GM12878 (cell line): Measurements from ENCODE around the gene OTOGL. TPM values are rescaled to one million over a fixed set of nuclear protein-coding genes. Genes with fewer than 3 reads are reported as not detected.

ENCODE experiments used
- CEBPZ ChIP-seq: fragments of 150-350 bp; IDR thresholded peaks from 2 replicates; pipeline ENCODE4 v1.6.1; 2016; ENCODE audit warnings: low read depth, low read length
- CTCF ChIP-seq, 3 experiments: IDR thresholded peaks in 2 of 3; conservative IDR thresholded peaks in 1 of 3; 2 replicates each; pipeline ENCODE4 v1.5.1; 2011; ENCODE audit warnings: low read depth in 3 of 3, low read length in 3 of 3, mild to moderate bottlenecking in 3 of 3, control low read depth in 2 of 3, moderate library complexity in 2 of 3, inconsistent platforms in 1 of 3, mixed read lengths in 1 of 3; ENCODE audit not compliant: control insufficient read depth in 2 of 3, insufficient read depth in 1 of 3; ENCODE audit errors: extremely low read depth in 1 of 3
- KLF5 ChIP-seq: fragments of 450-650 bp; IDR thresholded peaks from 2 replicates; pipeline ENCODE4 v1.6.1; 2014; ENCODE audit warnings: mild to moderate bottlenecking; ENCODE audit not compliant: partially characterized antibody
- PAX5 ChIP-seq: IDR thresholded peaks from 2 replicates; pipeline ENCODE4 v1.6.1; 2011; ENCODE audit warnings: low read depth, low read length, borderline replicate concordance
- PRDM15 ChIP-seq: fragments of 450-650 bp; formaldehyde crosslinking; IDR thresholded peaks from 2 replicates; pipeline ENCODE4 v1.4.0; 2020; ENCODE audit warnings: mild to moderate bottlenecking, moderate library complexity
- RCOR1 ChIP-seq: conservative IDR thresholded peaks from 2 replicates; pipeline ENCODE4 v1.6.1; 2012; ENCODE audit warnings: low read depth, low read length, improper control_type of control experiment
- RUNX3 ChIP-seq: IDR thresholded peaks from 2 replicates; pipeline ENCODE4 v1.6.1; 2012; ENCODE audit warnings: low read length, inconsistent platforms
- SMAD5 ChIP-seq: IDR thresholded peaks from 2 replicates; pipeline ENCODE4 v1.6.1; 2016; ENCODE audit warnings: antibody characterized with exemption, low read depth
- SPI1 ChIP-seq: IDR thresholded peaks from 2 replicates; pipeline ENCODE4 v1.6.1; 2011; ENCODE audit warnings: low read depth, mild to moderate bottlenecking, low read length, moderate library complexity, borderline replicate concordance; ENCODE audit not compliant: insufficient read depth
- SREBF1 ChIP-seq: IDR thresholded peaks from 2 replicates; pipeline ENCODE4 v1.6.1; 2012; ENCODE audit warnings: mild to moderate bottlenecking, low read length
- YY1 ChIP-seq: IDR thresholded peaks from 2 replicates; pipeline ENCODE4 v1.6.1; 2011; ENCODE audit warnings: low read depth, mild to moderate bottlenecking, low read length
- polyA plus RNA-seq, 11 experiments: library from polyadenylated mRNA; depleted of rRNA in 4 of 11; unstranded in 6 of 11; stranded (reverse) in 5 of 11; fragments of >200 nt; fragmentation: Nextera tagmentation in 4 of 11; fragmentation: Illumina TruSeq in 1 of 11; extraction: Ambion mirVana in 4 of 11; extraction: Trizol in 1 of 11; gene quantifications; 1 replicate in 1 of 11; 2 replicates in 10 of 11; pipeline versions ENCODE4 v1.2.1 to v1.2.3, GENCODE V29; 2011 to 2016; ENCODE audit warnings: inconsistent platforms in 2 of 11, missing spikeins in 2 of 11, low read depth in 1 of 11
- total RNA-seq, 4 experiments: library from RNA; depleted of rRNA in 3 of 4; stranded (reverse); fragments of >200 nt in 3 of 4; fragmentation: Illumina TruSeq in 1 of 4; extraction: Trizol in 1 of 4; gene quantifications; 2 replicates each; pipeline versions ENCODE4 v1.2.1 to v1.2.3, GENCODE V29; 2013 to 2021

Gene OTOGL
- total and polyA plus RNA-seq, 10 of the 15 experiments (the other 5 are each of a cell fraction or from before 2014, with no cell fraction given): 0.04 to 3.7 (median 0.27) TPM

GRCh38 chr12:80313209-80313608, 213.9 kb downstream of the OTOGL start (continued):
- TF ChIP-seq YY1 (no peak), CTCF (IDR thresholded peaks at IDR 0.05 in 2 of 3, conservative IDR thresholded peaks at IDR 0.05 in 1 of 3; ENCODE audit: control insufficient read depth in 2 of 3, extremely low read depth in 1 of 3, insufficient read depth in 1 of 3, low read depth in 3 of 3, low read length in 3 of 3) (no peak; a peak in 1 of 6 replicates), RUNX3 (no peak), PAX5 (no peak), KLF5 (no peak), PRDM15 (CRISPR knock-in tag) (no peak), SPI1 (no peak), SREBF1 (no peak), CEBPZ (no peak), RCOR1 (no peak), SMAD5 (no peak)
